HG03066 (cell line): ENCODE measurements around the gene SLC1A1.
"Not testable (repeated sequence)": the region's sequence is repeated elsewhere in the genome, so short reads cannot be mapped to it uniquely, and the experiment has no call there.

Experiments
- ATAC-seq: cut with Tn5 transposase; IDR thresholded peaks from one replicate; pipeline ENCODE4 v1.9.1; 2021; ENCODE audit warnings: low read depth; ENCODE audit not compliant: unreplicated experiment

SLC1A1 gene

DNA sequence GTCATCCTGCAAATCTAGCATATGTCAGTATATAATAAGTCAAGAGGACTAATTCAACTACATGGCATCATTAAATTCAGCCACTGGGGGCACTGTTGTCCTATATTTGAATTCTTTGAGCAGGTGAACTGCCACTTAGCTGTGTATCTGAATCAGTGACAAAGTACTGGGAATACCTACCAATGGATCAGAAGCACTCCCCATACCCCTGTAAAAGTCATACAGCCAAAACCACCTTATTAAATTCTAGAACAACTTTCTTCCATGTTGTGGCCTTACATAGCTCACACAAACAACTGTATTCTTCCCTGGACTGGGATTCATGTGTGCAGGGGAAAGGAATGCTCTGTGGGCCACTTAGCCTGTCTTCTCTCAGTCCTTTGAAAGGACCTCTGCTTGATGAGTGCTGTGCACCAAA, 114.4 kb downstream of the SLC1A1 start:
- peak; percentile 81 for ATAC-seq

DNA sequence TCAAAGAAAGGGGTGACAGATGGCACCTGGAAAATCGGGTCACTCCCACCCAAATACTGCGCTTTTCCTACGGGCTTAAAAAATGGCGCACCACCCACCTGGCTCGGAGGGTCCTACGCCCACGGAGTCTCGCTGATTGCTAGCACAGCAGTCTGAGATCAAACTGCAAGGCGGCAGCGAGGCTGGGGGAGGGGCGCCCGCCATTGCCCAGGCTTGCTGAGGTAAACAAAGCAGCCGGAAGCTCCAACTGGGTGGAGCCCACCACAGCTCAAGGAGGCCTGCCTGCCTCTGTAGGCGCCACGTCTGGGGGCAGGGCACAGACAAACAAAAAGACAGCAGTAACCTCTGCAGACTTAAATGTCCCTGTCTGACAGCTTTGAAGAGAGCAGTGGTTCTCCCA, 115.8 kb downstream of the SLC1A1 start:
- ATAC-seq: not testable (repeated sequence)

DNA sequence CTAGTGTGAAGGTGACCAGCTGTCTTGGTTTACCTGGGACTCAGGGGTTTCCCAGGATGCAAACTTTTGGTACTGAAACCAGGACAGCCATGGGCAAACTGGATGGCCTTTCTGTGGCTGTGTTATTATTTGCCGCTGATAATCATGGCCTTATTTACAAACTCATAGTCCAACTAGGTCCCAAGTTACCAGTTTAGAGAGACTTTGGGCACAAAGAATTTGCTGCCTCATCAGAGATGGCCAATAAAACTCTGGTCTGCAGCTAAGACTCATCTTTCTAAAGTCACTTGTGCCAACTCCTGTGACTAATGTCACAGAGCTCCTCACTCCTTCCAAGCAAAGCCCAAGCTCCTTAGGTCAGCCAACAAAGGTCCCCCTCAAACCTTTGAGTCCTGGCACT, 124.4 kb downstream of the SLC1A1 start:
- ATAC-seq: no peak

DNA sequence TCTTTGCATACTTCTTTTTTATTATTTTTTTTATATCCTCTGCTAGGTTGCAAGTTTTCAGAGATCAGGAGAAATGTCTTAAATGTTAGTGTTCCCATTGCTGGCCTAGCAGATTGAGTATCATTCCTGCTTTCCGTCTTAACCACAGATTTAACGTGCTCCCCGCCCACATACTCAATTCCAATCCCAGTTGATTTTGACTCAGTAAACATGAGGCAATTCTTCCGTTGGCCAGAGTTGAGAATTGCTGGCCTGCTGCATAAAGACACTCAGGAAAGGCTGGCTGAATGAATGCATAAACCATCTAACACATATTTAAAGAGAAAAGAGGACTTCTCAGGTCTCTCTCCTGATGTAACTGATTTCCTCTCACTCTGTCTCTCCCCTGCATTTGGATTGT, 125.0 kb downstream of the SLC1A1 start:
- no peak for ATAC-seq

DNA sequence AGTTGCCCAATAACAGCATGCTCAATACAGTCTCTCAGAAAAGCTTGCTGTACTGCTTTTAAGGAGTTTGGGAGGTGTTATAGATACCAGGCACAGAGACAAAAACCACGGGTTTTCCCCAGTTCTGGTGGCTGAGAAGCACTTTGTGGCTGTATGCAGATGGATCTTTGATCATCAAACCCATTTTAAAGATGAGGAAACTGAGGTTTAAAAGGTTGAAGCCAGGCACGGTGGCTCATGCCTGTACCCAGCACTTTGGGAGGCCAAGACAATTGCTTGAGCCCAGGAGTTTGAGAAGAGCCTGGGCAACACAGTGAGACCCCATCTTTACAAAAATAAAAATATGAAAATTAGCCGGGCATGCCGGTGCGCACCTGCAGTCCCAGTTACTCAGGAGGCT, 125.5 kb downstream of the SLC1A1 start:
- no peak for ATAC-seq

DNA sequence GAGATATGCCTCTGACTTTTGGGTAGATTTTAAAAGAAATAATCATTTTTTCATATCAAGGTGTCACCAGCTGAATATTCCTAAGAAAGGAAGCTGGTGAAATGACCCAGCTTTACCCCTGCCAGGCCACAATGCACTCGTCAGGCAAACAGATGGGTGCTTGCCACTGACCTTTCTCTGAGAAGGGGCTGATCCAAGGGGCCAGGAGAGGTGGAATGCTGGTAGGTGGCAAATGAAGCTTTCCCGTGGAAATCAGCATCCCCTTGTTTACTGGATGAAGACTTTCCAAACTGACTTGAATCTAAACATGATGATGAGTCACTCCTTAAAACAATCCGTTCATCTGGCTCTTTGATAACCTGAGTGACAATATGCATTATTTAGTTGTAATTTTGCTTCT, 127.5 kb downstream of the SLC1A1 start:
- no peak for ATAC-seq

DNA sequence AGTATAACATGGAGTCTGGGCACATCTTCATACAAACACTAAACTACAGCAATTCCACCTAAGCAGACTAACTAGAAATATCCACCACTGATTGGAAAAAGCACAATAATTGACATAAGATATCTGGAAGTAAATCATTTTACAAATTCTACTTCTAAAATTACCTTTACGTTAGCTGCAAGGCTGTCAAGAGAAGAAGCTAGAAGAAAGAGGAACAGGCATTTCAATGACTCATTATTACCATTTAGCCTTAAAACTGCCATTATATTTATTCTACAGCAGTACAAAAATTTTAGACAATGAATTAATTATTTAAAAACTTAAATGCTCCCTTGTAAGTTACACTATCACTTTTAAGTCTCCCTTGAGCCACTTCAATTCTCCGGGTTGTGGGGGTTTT, 128.4 kb downstream of the SLC1A1 start:
- no peak for ATAC-seq

DNA sequence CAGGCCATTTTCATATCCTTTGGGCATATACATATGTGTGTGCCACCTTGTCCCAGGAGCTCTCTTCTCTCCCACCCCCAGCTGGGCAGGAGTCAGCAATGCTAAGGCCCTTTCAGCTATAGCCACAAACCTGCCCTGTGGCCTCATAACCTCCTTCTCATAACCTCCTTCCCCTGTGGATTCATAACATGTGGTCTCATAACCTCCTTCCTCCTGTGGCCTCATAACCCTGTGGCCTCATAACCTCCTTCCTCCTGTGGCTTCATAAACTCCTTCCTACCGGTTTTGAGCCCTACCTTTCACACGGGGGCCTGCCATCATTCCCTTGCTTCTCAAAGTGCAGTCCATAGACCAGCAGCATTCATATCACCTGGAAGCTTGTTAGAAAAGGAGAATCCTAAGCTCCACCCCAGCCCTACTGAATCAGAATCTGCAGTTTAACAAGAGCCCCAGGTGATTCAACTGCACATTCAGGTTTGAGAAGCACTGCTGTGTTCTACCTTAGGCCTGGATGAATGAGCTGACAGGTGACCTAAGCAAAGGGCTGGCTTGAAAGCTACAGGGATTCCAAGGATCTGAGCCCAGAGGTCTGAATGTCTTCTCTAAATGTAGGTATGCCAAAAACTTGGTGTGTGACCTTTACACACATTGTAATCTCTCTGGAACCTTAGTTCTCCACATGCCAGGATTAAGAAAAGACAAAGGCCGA, 129.9 kb downstream of the SLC1A1 start:
- no peak for ATAC-seq

DNA sequence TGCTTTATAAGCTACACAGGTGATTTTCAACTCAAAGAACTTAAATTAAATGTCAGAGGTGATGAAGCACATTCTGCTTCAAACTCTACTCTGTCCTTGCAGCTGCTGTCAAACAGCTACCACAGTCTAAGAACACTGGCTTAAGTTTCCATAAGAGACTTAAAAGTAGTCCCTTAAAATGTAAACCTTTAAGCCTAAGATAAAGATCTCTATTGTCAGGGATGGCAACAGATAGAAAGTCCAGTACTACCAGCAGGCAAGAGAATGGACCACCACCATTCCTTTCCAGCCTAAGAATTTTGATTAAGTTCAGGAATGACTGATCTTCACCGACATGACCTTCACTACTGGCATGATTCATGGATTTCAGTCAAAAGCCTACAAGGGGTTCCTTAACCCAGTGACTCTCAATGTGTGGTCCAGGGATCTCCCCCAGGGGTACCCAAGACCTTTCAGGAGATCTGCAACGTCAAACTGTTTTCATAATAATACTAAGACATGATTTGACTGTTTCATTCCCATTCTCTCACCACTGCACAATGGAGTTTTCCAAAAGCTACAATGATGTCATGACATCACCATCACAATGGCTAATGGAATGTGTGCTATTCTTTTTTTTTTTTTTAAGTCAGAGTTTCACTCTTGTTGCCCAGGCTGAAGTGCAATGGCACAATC, 130.8 kb downstream of the SLC1A1 start:
- no peak for ATAC-seq

DNA sequence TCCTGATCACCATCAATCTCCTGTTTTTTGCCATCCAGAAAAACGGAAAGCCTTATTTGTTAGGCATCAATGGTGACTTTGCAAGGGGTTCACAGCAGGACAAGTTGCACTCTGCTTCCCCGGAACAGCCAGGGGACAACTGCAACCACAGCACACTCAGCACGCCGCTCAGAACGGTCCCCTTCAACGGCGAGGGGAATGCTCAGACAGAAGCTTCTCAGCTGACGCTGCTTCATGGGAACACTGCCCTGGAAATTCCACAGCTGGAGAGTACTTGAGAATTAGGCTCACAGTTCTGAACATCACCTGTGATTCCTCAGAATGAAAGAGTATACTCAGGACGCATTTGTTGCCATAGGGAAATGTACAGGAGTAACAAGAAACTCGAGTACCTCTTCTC, 131.7 kb downstream of the SLC1A1 start:
- no peak for ATAC-seq

DNA sequence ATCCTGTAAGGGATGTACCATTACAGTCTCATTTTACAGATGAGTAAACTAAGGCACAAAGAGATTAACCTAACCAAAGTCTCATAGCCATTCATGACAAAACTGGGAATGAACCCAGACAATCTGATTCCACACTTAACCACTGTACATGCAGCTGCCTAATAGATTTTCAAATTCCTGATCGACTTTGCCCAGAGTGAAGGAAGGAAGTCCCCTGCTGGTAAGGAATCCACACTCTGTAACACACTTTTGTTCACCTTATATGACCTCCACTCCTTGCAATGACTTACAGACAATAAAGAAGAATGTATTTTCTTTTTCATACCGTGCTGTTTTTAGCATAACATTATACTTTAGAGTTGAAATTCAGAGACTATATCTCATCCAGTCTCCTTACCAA, 140.6 kb downstream of the SLC1A1 start:
- ATAC-seq: no peak
